GM21515 (cell line): ENCODE results near the gene CCDC38.

ENCODE experiments used
- ATAC-seq: cut with Tn5 transposase; IDR thresholded peaks from one replicate; pipeline ENCODE4 v1.9.1; 2021; ENCODE audit not compliant: unreplicated experiment

Gene CCDC38

GRCh38 chr12:95837240-95838038, 105.0 kb downstream of the CCDC38 start:
- no peak for ATAC-seq

GRCh38 chr12:95836630-95837239, 105.7 kb downstream of the CCDC38 start:
- ATAC-seq, result no peak

- no peak for ATAC-seq
Measured at GRCh38 chr12:95836185-95836609, 106.2 kb downstream of the CCDC38 start.

GRCh38 chr12:95834572-95834971, 107.8 kb downstream of the CCDC38 start:
- ATAC-seq, result no peak

GRCh38 chr12:95830335-95831089, 111.9 kb downstream of the CCDC38 start:
- no peak for ATAC-seq

- no peak for ATAC-seq
Measured at GRCh38 chr12:95829395-95829794, 113.0 kb downstream of the CCDC38 start.

GRCh38 chr12:95820096-95820703, 122.2 kb downstream of the CCDC38 start:
- no peak for ATAC-seq
